NOMO-1 treated with dmso at 0.1 percent for 144 hours (cell line): ENCODE measurements around the gene SLC66A2.
"Not testable (repeated sequence)": the region's sequence is repeated elsewhere in the genome, so short reads cannot be mapped to it uniquely, and the experiment has no call there.

Experiments
- DNase-seq: peaks from one replicate; lab custom pipeline; 2025; ENCODE audit not compliant: unreplicated experiment; lab: John Stamatoyannopoulos, UW

Gene SLC66A2

DNA sequence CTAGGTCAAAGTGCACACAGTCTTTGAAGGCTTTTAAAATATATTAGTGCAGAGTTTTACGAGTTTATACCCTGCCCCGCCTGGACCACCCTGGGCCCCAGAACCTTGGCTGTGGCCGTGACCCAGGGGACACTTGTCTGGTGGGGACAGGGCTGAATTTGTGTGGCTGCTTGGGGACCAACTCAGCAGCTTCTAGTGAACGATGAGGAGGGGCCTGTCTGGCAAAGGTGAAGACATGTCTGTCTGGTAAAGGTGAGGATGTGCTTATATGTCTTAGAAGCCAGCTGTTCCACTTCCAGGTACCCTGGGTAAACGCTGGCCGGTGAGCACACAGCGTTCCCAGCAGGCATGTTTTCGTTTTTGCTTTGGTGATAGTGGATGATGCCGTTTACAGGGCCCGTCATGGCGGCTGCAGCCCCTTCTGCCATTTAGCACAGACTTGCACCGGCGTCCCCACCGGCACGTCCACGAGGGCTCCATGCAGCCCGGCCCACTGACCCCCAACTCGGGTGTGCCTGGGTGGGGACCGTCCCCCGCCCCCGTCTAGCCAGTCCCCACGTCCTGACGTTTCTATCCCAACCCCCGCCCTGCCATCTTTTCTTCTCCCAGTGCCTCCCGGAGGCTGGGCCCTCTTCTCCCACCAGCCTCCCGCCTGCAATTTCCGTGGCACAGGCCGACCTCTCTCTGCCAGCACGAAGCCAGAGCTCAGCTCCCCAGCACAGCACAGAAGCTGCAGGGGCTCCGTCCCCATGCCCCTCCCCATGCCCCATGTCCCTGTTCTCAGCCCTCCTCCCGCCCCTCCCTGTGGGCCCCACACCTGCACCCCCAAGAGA is 67.8 kb downstream of the SLC66A2 start:
- no peak for DNase-seq

DNA sequence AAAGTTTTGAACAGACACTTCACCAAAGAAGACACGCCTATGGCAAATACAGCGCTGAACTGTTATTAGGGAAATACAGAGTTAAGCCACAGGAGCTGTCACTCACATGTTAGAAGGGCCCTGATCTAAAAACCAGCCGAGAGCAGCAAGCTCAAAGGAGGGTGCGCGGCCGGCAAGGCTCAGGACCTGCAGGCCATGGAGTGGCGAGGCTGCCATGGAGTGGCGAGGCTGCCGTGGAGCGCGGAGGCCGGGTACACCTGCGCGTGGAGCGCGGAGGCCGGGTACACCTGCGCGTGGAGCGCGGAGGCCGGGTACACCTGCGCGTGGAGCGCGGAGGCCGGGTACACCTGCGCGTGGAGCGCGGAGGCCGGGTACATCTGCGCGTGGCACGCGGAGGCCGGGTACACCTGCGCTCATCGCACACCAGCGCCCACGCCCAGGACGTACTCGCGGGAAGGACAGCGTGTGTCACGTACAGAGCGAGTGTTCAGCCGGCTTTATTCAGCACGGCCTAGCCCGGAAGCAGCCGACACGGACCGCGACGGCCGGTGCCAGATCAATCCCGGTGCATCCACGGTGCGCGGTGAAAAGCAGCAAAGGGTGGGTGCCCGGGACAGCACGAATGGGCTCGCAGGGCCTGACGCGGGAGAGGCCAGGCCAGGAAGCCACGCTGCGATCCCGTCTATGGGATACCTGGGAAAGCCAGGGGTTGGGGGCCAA is 68.8 kb downstream of the SLC66A2 start:
- no peak for DNase-seq

DNA sequence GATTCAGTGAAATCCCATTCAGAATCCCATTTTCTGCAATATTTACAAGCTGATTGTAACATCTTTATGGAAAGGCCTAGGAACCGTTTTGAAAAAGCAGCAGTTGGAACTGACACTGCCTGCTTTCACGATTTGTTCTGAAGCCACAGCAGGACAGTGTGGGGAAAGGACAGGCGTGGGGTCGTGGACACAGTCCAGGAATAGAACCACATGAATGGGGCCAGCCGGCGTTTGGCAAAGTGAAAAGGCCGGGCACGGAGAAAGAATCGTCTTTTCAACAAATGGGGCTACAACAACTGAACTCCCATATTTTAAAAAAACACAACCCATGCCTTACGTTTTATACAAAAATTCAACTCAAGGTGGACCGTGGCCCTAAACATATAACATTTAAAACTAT is 69.8 kb downstream of the SLC66A2 start:
- DNase-seq: no peak

GRCh38 chr18:79879566-79879965 is 71.9 kb downstream of the SLC66A2 start:
- DNase-seq: no peak

- no peak for DNase-seq
These were observed 72.6 kb downstream of the SLC66A2 start for GRCh38 chr18:79878741-79879378.

DNA sequence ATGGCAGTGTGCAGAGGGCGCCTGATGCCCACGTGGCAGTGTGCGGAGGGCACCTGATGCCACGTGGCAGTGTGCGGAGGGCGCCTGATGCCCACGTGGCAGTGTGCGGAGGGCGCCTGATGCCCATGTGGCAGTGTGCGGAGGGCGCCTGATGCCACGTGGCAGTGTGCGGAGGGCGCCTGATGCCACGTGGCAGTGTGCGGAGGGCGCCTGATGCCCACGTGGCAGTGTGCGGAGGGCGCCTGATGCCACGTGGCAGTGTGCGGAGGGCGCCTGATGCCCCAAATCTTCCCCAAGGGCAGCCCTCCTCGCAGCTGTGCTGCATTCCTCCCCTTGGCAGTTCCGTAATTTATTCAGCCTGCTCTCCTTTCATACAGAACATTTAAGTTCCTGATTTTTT is 73.2 kb downstream of the SLC66A2 start:
- not testable (repeated sequence) for DNase-seq

DNA sequence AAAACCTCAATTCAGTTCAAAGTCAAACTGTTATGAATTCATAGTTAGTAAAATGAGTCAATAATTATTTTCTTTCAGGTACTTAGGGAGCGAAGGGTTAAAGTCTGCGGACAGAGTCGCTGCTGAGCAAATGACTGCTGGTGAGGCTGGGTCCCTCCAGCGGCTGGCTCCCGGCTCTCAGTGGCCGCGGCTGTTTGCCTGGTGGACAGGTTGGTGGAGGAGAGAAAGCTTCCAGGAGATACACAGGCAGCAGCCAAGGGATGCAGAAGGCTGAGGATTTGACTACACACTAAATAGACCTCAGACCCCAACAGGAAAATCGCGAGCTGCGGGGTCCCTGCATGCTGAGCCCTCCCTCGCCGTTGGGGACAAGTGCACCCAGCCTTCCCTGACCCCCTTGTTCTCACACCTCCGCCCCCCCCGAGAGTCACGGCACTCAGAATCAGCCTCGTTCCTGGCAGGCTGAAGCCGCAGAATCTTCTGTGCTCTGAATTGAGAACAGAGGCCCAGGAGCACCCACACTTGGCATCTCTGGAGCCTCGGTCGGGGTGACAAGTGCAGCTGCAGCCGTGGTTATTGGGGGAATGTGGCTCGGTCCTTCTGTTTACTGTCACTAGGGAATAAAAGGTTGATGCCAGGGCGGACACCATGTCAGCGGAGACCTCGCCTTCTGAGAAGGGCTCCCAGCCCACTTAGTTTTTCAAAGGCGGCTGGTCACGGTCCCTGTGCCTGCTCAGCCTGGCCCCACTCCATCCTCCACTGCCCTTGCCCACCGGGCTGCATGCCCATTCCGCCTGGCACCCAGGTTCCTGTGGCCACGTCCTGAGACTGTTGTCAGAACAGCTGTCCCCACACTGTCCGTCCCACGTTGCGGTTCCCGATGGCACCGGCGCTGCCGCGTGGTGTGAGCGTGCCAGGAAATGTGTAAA is 74.0 kb downstream of the SLC66A2 start:
- DNase-seq: no peak

DNA sequence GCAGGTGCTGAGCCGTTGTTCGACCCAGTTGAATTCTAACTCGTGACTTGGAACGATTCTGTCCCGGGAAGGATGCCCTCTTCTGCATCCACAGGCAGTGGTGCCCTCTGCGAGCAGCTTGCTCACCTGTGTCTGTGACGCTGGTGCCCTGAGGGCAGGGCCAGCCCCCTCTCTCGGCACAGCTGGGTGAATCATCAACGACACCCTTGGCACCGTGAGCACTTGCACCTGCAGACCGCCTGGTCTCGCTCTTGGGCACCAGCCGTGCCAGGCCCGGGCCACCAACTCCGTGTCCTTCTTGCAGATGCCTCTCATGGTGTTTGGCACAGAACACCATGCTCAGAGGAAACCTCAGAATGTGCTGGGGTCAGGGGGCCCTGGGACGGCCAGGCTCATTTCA is 75.0 kb downstream of the SLC66A2 start:
- no peak for DNase-seq

- no peak for DNase-seq
These were observed 75.5 kb downstream of the SLC66A2 start for GRCh38 chr18:79875931-79876461.

DNA sequence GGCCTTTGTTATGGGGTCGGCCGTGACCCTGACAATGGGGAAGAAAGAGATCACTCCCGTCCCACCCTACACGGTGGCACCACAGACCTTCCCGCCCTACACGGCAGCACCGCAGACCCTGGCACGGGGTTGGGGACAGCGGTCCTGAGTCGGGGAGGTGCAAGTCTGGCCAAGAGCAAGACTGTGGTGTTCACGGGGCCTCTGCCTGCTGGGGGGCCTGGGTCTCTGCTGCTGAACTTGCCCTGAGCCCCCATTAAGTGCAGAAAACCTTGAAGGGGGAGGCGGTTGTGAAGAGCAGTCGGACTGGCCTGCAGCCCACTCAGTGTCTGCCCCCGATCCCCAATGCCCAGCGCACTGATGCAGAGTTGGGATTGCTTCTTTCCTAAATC is 75.9 kb downstream of the SLC66A2 start:
- DNase-seq: no peak

- DNase-seq: no peak
These were observed 76.6 kb downstream of the SLC66A2 start for GRCh38 chr18:79874553-79875530.

DNA sequence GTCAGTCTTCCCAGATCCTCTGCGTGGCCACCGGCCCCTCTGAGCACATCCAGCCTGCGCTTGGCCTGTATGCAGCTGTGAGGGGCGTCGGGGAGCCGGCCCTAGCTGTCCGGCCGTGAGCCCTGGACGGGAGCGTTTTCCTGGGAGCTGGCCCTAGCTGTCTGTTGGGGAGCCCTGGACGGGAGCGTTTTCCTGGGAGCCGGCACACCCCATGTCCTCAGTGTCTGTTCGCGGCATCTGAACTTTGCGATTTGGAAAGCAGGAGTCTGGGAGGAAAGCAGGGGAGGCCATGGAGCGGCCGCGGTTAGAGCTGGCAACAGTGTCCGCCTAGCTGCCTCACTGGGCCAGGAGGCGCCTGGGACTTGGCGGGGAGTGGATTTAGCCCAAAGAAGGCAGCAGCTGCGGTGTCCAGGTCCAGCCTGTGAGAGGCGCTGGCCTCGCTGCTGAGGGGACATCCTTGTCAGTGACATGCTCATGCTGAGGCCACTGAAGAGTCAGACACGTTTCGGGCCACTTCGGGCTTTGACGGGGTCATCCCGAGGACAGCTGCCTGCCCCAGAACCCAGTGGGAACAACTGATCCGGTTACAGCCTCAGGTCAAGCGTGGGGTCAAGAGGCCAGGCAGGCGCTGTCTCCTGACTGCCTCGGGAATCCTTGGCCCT is 77.9 kb downstream of the SLC66A2 start:
- DNase-seq: no peak

- DNase-seq: no peak
These were observed 78.7 kb downstream of the SLC66A2 start for GRCh38 chr18:79872527-79873444.

DNA sequence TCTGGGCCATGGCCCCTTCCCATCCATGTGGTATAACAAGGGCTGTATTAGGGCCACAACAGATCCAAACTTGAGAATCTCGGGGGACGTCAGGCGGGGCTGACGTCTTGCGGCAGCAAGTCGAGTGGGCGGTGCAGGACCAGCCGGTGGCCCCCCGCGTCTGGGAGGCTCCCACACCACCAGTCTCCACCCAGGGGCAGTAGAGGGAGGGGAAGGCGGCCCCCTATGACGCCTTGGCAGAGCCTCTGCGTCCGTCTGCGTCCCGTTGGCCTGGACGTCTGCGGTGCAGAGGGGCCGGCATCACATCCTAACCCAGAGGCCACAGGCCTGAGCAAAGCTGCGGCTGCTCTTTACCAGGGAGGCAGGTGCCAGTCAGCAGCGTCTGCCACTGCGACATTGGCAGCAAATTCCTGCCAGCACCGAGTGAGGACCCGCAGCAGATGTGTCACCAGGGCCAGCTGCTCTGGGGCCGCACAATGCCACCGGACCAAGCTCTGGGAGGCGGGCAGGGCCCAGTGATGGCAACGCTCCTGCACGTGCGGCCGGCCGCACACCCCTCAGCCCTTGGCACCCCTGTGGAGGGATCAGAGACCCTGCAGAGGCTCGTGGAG is 79.9 kb downstream of the SLC66A2 start:
- no peak for DNase-seq

GRCh38 chr18:79871026-79871390 is 80.4 kb downstream of the SLC66A2 start:
- no peak for DNase-seq

- no peak for DNase-seq
These were observed 81.0 kb downstream of the SLC66A2 start for GRCh38 chr18:79870301-79871025.
